GM18505 (cell line): Measurements from ENCODE around the gene PNPLA1.

Experiments used
- ATAC-seq: cut with Tn5 transposase; IDR thresholded peaks from one replicate; pipeline ENCODE4 v1.9.1; 2021; ENCODE audit not compliant: unreplicated experiment
- POLR2A ChIP-seq: IDR thresholded peaks from 4 replicates; pipeline ENCODE4 v1.6.1; 2011; ENCODE audit warnings: borderline replicate concordance; ENCODE audit not compliant: insufficient read depth, insufficient read length; ENCODE audit errors: extremely low read depth

PNPLA1 gene

DNA sequence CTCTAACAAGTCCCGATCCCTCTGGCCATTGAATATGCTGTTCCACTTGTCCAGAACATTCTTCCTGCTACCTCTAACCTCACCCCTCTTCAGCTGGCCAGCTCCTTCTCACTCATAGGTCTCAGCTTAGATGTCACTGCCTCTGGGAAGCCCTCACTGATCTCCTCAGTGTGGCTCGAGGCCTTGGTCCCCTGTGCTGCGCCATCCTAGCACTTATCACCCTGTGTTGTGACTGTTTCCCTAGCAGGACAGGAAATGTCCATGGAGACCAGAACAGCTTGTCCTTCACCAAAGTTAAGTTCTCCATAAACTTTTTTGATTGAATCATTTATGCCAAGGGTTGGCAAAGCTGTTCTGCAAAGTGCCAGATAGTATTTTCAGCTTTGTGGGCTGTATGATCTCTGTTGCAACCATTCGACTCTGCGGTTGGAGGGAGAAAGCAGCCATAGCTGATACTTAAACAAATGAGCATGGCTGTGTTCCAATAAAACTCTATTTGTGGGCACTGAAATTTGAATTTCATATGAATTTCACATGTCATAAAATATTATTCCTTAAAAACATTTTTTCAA, 73.3 kb downstream of the PNPLA1 start:
- TF ChIP-seq POLR2A: no peak
- ATAC-seq: no peak

DNA sequence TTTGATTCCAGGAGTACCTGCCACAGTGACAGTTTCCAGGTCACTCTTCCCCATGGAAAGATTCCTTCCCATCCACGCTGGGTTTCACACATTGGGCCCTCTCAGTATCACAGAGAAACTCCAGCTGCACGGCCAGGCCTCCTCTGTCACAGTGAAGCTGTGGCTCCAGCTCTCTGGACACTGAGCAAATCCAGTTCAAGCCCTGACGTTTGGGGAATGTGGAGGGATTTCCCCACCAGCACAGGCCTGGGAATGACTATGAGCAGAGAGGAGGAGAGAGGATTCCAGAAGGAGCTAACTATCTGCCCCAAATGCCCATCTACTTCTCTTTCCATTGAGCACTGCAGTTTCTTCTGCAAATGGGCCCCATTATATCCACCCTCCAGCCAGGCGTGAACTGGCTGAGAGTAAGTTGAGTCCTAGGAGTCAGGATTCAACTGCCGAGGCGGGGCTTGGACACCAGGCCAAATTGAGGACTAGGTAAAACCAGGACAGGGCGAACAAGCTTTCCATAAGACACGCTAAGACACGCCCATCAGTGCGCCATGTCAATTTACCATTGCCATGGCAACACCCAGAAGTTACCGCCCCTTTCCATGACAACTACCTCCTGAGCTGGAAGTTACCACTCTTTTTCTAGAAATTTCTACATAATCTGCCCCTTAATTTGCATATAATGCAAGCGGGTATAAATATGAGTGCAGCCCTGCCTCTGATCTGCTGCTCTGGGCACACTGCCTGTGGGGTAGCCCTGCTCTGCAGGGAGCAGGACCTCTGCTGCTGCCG, 76.0 kb downstream of the PNPLA1 start:
- no peak for ATAC-seq
- no peak for TF ChIP-seq POLR2A

DNA sequence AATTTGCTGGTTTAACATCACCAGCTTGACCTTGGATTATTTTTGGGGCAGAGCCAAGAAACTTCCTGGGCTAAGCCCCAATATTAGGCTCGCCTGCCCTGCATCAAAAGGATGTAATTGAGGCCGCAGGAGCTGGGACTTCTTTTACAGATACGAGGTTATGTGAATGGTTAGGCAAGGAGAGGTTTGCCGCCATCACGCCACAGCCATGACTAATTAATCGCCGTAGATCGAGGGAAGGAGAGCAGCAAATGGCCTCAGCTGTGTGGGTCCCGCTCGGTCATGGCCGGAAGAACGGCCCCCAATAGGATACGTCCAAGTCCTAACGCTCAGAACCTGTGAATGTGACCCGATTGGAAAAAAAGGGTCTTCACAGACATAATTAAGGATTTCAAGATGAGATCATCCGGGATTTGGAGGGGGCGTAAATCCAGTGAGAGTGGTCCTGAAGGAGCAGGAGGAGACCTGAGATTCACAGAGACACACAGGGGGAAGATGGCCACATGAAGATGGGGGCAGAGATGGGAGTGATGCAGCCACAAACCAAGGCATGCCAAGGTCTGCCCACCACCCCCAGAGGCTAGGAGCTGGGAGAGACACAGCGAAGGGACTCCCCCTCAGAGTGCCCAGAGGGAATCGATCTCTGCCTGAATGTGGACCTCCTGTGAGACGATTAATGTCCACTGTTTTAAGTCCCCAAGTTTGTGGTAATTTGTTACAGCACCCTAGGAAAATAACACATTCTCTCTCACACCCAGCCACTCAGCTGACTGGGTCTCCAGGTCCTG, 76.8 kb downstream of the PNPLA1 start:
- ATAC-seq: no peak
- TF ChIP-seq POLR2A: no peak

DNA sequence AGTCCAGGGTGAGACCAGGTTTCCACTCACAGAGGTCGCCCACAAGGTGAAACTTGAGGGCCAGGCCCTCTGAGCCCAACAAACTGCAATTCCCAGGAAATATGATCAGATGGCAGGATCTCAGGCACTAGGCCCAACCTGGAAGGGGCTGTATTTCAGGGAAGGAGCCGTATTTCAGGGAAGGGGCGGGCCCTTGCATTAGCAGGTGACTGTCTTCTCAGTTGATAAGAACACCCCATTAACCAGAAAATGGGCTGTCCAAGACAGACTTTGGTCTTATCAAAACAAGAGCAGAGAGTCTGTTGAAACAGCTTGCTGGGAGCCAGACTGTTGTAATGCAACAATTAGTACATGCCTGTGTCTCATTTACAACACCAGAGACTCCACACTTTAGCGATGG, 77.8 kb downstream of the PNPLA1 start:
- no peak for ATAC-seq
- TF ChIP-seq POLR2A: no peak

DNA sequence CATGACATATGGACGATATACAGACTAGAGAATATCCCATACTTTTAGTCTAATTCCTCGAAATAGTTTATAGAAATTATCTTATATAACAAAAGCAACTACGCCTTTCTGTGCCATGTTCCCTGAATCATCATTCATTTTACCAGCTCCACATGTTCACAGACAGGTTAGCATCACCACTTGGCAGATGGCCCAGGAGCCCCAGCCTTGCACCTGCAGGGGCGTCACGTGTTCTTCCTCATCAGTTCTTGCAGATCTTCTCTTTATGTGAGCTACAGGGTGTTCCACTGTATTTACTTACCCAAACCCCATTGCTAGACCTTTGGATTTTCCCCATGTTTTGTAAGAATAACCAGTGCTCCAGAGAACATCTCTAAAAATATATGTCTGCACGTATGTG, 79.4 kb downstream of the PNPLA1 start:
- no peak for ATAC-seq
- no peak for TF ChIP-seq POLR2A

DNA sequence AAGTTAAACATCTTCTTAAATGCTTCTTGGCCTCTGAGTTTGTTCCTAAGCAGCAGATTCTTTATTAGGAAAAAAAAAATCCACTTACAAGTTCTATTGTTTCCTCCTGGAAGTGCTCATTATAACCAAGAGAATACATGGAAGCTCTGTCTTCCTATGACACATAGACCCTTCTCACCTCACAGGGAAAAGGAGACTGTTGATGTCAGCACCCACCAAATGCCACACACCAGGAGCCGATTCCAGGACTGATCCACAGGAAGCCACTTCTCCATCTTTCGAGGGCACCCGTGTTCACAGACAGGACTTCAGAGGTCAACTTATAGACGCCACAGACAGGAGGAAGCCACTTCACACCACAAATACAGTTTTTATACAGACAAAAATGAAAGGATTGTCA, 80.2 kb downstream of the PNPLA1 start:
- TF ChIP-seq POLR2A: no peak
- no peak for ATAC-seq

DNA sequence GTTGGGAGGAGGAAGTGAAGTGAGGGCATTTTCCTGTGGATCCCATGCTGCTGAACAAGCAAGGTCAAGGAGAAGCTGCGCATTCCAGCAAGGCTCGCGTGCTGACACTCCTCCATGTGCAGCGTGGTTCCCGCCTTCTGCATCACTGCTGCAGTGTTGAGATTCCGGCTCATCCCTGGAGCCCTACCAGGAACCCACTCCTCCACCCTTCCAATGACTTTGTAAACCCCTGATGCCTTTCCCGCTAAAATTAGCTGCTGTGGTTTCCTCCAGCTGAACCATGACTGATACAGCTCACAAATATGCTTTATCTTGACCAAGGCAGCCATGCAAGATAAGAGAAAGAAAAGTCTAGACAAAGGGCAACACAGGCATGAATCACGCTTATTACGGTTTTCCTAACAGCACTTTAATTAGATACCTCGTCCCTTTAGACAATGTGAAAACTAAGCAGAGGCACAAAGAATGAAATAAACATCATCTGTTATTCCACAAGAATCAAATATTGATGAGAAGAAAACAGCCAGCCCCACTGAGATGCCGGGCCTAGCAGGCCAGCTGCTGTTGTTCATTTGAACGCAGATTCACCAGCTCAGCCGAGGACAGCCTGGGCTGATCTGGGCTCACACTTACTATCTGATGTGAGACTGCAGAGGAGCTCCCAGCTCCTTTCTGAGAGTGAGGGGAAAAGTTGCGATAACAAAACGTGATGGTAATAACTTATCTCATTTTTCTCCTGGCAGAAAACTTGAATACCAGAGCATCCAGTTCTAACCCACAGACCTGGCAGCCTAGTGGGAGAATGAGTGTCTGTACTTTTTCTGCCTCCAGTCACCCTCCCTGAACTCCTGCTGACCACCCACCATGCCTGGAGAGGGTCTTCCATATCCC, 81.1 kb downstream of the PNPLA1 start:
- no peak for TF ChIP-seq POLR2A
- ATAC-seq: no peak

DNA sequence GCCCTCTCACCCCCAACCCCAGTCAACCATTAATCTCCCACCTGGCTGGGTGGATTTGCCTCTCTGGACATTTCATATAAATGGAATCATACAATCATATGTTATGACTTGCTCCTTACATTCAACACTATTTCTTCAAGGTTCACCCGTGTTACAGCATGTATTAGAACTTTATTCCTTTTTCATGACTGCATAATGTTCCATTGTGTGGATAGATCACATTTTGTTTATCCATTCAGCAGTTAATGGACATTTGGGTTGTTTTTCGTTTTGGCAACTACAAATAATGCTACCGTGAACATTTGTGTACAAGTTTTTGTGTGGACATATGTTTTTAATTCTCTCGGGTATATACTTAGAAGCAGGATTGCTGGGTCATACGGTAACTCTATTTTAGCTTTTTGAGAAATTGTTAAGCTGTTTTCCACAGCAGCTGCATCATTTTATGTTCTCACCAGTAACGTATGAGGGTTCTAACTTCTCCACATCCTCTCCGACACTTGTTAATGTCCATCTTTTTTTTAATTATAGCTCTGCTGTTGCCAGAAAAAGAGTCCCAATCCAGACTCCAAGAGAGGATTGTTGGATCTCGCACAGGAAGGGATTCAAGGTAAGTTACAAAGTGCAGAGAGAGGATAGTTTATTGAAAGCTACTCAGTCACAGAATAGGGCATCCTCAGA, 82.8 kb downstream of the PNPLA1 start:
- no peak for ATAC-seq
- TF ChIP-seq POLR2A: no peak

DNA sequence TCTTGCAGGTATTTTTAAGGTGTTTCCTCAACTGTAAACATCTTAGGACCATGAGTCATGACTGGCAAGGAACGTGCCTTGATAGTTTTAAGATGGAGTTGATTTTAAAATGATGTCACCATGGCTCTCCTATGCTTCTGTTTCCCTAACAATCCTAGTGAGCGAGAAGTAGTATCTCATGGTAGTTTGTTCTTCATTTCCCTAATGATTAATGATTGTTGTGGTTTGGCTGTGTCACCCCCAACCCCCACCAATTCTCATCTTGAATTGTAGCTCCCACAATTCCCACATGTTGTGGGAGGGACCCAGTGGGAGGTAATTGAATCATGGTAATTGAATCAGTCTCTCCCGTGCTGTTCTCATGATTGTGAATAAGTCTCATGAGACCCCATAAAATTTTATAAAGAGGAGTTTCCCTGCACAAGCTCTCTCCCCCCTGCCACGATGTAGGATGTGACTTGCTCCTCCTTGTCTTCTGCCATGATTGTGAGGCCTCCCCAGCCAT, 83.6 kb downstream of the PNPLA1 start:
- no peak for TF ChIP-seq POLR2A
- ATAC-seq: no peak

DNA sequence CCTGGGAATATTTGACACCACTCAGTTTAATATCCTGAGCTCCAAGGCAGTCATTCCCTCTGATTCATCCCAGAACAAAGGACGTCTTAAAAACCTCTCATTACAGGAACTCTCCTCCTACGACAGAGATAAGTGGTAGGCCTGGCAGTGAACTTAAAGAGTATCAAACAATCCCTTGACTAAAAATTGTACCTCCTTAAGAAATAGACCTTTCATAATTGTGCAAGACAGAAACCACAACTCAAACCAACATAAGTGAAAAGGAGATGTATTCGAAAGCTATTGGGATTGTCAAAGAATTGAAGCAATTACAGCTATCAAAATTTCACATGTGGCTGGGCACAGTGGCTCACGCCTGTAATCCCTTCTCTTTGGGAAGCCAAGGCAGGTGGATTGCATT, 86.0 kb downstream of the PNPLA1 start:
- no peak for ATAC-seq
- no peak for TF ChIP-seq POLR2A

DNA sequence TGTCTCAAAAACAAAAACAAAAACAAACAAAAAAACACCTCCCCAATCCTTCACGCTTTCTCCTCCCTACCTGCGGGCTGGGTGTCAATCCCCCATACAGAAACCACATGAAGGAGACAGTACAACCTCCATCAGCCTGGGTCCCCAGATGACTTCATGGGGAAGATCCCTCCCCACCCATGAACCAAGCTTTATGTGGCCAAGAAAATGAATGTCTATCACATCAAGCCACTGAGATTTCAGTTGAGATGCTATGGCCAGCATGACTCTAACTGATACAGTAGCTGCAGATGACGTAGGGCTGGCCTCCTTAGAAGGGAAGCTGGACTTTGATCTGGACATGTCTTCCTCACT, 88.0 kb downstream of the PNPLA1 start:
- ATAC-seq: no peak
- TF ChIP-seq POLR2A: no peak
